NCI-H1694 treated with DMSO at 0.1 percent for 48 hours (cell line): Measurements from ENCODE around the gene FSTL4.

Experiments
- DNase-seq: peaks from one replicate; lab custom pipeline; 2025; lab: John Stamatoyannopoulos, UW

FSTL4 gene

DNA sequence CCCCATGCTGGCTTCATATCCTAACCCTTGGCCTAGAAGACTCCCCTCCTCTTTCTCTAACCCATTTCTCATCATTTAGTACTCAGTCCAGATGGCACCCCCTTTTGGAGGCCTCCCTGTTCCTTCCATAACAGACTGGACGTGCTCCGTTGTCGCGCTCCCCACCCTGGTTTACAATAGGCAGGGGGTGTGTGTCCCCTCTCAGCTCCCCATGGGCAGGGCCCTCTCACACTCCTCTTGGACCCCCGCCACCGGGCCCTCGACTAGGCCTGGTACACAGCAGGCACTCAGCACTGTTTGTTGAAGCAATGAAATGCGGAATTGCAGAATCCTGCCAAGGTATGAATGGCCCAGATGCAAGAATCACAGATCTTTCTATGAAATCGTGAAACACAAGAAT is 227.4 kb downstream of the FSTL4 start:
- DNase-seq = no peak

DNA sequence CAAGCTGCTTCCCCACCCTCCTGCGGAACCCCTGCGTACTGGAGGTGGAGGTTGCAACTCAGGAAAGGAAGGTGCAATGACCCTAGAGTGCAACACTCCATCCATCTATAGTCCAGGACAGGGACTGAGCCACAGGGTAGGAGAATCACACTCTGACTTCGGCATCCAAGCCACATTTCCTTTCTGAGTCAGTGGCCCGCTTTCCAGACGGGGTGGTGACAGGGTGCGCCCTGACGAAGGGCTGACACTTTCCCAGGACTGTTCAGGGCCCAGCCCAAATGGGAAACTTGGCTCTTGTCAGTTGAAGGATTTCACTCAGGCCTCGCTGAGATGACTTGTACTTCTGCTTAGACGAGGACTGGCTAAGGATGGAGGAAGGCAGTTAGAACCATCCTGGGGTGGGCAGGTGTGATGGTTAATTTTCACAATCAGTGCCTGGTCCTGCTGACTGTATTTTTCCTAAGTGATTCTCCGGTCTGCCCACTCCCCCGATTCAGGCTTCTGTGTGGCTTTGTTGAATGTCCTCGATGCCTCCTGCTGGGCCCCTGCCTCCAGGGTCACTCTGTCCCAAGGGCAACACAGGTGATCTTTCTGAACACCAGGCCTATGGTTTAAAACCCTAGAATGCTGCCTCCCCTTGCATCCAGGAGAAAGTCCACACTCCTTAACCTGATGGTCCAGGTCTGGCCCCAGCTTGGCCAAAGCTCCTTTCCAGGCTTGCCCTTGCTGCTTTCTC is 228.1 kb downstream of the FSTL4 start:
- DNase-seq = no peak

DNA sequence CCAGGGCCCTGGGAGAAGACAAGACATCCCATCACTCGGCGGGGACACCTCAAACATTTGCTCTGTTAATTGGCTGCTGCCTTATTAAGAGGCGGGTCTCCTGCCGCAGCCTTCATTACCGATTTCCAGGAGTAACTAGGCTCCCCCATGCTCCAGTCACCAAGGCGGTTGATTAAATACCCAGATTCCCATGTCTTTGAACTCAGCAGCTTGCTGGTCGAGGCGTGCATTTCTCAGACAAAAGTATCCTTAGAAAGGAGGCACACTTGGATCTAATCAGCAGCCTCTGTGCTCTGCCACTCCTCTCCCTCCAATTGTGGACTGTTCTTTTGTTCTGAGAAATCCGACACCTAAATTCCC is 228.8 kb downstream of the FSTL4 start:
- no peak for DNase-seq

DNA sequence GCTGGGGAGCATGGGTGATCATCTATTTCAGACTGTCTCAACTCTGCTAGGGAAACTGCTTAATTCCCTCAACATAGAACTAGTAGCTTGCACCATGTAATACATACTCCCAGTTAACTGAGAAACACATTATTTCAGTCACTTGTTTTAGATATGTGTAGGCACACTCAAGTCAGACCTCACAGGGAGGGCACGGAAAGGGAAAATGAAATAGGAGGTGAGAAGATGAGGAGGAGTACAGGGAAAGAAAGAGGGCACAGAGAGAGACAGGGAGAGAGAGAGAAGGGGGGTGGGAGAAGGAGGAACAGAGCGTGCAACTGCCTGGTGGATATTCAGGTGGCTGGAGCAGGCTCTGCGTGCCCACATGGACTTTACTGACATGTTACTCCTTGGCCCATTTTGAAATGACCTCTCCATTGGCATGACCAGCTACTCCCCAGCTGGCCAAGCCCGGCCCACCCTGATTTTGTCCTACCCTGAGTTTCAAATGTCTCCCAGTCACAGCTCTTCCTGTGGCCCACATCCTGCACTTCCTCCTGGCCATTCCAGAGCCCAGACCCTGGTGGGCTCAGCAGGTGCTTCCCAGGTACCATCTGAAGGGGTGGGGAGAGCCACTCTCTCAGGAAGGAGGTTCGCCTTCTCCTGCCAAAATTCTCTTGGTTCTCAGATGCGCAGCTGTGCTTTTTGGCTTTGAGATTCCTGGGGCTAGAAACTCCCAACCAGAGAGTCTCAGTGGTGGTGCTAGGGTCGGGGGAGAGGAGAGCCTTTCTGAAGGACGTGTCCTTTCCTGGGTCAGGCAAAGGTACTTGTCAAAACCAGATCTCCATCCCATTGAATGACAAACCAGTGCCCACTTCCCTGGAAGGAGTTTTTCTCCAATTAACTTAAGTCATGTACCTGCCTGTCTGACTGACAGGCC is 229.4 kb downstream of the FSTL4 start:
- DNase-seq = no peak

DNA sequence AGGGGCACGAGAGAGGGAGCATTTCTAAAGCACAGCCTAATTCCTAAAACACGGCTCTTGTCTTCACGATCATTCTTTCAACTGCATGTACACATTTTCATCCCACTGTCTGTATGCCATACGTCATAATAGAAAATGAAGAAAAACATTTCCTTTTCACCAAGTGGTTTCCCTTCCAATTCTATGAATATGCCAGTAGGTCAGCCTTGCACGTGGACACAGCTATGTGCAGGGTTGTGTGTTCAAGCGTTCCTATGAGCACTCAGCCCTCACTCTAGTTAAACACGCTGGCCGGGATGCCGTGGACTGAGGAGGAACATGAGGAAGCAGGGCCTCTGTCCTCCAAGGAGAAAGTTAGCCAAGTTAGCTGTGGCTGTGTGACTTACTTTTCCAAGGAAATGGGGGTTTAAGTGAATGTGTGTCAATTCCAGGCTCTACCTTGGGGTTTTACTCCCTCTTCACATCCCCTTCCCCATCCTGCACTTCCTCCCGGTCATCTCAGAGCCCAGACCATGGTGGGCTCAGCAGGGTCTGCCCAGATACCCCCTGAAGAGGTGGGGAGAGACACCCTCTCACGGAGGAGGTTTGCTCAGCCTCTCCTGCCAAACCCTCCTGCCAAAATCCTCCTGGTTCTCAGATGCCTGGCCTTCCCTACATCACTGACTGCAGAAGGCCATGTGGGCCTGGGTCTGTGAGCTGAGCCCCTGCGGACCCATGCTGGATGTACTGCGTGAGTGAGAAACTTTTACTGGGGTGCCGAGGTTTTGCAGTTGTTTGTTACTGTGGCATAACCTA is 230.6 kb downstream of the FSTL4 start:
- DNase-seq = no peak

DNA sequence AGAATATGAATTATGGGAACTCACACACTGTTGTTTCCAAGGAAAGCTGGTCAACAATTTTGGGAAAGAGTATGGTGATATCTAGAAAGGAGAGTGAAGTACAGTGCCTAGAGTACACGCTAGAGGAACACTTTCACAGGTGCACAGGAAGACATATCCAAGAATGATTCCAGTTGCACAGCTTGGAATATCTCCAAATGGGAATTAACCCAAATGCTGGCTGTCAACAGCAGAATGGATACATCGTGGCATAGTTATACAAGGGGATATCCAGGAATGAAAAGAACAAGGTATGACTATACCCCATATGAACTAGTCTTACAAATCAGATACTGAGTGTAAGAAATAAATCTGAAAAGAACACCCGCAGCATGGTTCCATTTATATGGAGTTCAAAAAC is 231.3 kb downstream of the FSTL4 start:
- DNase-seq = no peak

DNA sequence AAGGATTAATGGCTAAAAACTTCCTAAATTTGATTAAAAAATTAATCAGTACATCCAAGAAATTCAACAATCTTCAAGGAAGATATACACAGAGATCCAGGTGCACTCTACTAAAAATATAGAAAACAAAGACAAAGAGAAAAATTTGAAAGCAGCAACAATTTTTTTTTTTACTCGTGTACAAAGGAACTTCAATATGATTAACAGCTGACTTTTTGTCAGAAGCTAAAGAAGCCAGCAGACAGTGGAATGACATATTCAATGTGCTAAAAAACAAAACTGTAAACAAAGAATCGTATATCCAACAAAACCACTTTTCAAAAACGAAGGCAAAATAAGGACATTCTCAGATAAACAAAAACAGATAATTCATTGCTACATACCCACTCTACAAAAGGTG is 234.6 kb downstream of the FSTL4 start:
- no peak for DNase-seq

DNA sequence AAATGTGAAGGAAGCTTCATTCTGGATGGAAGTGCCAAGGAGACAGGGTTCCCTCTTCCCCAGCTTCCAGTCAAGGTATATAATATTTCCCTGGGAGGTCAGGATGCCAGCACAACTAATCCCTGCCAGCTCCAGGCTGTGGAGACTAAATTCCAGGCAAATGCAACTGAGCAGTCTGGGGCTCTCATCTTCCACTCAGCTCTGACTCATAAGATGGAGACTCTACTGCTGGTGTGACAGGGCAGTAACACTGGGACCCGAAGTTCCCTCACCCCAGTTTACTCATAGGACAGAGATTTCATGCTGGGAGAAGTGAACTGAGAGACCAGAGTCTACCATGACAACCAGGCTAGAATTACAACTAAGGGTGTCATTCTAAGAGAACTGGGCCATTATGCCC is 235.4 kb downstream of the FSTL4 start:
- no peak for DNase-seq

DNA sequence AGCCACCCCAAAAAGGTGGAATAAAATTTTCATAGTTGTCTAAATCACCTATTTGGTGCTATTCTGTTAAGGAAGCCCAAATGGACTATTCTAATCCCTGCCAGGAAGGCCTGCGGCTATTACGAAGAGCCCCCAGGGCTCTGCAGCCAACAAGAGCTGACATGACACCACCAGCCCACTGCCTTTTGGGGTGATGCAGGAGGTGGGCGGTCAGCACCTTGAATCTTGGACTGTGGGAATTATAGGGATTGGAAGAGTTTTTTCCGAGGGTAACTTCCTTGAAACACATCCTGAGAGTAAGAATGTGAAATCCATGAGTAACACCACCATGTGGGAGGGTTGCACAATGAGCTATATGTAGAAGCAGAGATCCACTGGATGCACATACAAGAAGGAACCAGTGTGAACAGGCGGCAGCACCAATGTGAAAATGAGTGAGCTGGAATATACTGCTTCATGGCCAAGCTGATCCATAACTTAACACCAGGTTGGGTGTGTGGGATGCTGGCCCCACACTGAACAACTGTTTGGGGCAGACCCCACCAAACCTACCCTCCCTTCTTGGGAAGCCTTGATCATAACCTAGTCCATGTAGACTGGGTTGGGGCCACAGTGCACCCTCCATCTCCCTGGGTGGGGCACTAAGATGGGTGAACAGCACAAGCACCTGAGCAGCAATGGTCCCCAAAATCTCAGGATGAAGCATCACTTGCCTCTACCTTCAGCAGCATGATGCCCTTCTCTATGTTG is 239.0 kb downstream of the FSTL4 start:
- DNase-seq = no peak

DNA sequence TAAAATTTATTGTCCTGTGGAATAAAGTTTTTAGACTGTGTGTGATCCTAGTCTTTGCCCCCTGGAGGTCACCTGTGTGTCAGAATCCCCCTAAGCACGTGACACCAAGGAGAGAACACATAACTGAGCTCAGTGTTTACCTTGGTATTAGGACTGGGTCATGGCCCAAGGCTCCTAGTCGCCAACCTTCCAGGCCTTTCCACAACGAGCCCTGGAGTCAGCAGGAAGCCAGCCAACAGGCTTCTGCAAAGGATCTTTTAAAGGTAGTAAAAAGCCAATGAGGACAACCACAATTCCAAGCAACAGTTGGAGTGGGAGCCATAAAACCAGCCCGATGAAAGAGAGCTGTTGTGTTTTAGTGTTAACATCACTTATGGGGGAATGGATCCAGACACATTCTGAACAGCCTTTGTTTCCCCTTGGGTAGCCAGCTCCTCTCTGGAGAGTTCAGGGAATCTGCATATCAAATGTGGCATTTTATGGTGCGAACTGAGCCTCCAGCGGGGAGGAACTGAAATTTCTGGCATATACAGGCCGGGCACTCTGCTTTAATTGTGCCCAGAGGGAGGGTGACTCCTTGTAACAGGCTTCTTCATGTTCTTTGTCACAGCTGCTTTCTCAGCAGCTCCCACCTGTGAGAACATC is 239.9 kb downstream of the FSTL4 start:
- DNase-seq = no peak

DNA sequence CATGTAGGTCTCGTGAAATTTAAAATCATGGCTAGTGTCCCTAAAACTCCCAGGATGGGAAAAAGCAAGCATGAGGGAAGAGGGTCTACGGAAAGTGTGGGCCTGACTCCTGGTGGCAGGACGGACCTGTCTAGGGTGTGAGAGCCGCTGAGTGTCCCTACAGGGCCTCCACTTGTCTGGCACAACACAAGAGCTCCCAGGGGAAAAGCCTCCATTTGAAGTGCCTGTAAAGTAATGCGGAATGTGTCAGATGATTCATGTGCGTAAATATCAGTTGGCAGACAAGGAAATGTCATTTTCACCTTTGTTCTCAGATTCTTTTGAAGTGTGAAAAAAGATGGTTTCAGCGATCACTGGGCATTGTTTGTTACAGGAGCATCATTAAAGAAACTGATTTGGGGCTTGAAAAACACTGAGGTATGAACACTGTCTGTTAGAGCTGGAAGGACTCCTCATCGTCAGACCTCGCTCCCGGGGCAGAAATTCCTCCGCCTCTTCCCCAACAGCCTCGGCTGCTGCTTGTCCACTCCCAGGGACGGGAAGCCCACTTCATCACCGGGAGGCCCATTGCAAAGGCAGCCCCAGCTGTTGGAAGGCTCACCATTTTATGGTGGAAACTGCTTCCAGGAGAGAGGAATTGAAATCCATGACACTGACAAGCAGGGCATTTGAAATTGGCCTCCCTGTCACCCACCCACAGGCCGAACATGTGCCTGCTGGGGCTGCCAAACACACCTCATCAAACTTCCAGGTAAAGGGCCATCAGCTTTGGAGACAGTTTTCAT is 240.8 kb downstream of the FSTL4 start:
- DNase-seq = no peak

DNA sequence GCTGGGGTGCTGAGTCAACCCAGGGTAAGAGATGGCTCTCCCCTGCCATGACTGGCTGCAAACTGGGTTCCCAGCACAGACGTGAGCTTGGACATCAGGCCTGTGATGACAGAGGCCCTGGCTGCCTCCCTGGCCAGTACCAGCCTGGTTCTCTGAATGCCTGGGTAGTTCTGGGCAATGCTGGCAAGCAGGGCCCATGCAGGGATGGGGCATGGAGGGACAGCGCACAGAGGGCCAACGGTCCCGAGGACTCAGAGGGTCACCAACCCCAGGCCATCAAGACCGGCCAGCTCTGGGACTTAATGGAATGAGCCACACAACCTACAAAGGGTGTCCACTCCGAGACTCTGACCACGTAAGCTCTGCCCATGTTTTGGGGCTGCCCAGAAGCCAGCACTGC is 241.4 kb downstream of the FSTL4 start:
- no peak for DNase-seq

DNA sequence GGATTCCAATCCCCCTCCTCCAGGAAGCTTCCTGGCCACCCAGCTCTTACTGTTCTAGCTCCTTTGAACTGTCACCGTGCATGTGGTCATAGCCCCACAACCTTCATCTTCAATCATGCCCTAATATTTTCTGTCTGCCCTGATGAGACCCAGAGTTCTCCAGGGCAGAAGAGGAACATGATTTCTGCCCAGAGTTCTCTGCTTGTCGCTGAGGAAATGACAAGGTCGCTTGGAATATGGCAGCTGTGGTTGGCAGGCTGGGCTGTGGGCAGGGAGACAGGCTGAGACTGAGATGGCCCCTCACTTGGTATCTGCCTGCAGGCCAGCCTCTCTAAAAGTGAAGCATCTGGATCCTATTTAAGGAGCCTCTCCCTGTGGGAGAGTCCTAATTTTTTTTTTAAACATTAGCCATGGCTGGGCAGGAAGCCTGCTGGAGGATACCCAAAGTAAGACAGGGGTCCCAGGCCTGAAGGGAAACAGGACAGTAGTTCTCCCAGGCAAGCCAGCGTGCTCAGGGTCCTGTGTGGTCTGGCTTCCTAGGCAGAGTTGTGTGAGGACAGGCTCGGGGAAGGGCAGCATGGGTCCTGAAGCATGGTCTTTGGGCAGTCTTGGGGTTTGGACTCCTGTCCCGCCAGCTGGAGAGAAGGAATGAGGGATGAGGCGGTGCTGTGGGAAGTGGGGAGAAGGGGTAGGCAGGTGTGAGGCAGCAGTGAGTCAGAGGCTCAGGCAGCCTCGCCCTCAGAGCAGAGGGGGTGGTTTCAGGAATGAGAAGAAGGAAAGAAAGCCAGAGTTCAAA is 242.1 kb downstream of the FSTL4 start:
- no peak for DNase-seq

DNA sequence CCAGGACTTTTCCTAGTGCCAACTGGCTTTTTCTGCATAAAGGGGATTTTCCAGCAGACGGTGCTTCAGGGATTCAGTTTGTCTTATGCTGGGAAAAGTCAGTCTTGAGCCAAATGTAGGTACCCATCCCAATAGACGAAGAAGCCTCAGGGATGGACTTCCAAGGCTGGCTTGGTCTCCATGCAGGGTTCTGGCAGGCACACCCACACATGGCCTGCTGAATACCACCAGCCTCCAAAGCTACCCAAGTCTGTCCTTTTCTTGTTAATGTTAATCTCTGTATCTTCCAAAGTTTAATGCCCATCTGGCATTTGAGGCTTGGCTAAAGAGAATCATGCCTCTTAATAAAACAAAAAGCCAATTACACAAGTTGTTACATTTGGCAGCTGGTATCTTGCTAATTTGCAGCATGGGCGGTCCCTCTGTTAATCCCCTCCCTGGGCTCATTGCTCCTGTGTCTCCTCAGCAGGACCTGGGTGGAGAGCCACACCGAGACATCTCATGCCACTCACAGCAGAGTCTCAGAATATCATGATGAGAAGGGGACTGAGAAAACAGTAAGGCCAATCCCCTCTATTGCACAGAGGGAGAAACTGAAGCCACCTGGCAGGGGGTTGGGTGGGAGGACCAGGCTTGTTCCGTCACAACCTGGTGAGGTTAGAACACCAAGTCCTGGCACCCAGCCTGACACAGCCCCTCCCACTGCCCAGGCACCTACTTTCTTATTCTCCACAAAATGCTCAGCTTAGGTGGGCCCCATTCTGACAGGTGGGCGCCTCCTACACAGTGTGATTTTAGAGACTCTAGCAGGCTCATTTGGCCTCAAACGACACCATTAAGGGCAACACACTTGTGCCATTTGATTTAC is 243.2 kb downstream of the FSTL4 start:
- DNase-seq = no peak

DNA sequence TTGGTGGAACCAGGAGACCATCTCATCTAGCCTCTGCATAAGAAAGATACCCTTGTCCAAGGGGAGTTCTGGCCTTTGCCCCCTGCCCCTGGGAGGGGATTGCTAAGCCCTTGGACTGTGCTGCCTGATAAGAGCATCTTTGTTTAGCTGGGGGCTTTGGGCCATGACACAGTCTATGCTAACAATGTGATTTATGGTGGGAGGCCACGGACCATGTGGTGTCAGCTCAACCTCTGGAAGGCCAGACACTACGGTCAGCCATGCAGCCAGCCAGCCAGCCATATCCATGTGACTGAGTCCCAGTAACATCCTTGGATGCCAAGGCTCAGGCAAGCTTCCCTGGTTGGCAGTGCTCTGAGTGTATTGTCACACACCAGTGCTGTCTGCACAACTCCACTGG is 244.4 kb downstream of the FSTL4 start:
- no peak for DNase-seq

DNA sequence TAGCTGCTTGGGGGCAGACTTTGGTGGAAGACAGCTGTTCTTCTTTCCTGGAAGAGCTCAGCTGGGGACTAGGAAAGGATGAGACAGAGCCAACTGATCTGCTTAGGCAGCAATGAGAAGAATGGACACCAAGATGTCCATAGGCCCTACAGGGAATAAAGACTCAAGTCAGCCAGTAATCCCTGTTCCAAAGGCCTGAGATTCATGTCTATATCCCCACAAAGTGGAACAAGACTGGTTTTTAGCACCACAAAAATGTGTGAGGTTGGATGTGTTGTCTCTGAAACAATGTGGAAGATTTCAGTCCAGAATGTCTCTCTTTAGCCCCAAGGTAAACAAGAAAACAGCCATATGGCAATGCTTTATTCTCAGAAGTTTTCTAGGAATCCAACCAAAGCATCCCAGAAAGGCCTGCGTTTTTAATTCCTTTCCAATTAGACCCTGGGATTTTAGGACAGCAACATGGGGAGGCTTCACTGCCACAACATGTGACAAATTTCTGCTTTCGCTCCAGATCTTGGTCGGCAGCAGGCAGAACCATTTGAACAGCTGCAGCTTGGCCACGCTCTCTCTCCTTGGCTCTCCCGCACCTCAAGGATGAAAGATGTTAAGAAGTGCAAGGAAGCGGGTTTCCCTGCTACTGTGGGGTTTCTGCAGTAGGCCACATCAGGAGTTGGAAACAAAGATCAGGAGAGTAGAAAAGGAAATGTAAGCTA is 245.1 kb downstream of the FSTL4 start:
- DNase-seq = no peak

DNA sequence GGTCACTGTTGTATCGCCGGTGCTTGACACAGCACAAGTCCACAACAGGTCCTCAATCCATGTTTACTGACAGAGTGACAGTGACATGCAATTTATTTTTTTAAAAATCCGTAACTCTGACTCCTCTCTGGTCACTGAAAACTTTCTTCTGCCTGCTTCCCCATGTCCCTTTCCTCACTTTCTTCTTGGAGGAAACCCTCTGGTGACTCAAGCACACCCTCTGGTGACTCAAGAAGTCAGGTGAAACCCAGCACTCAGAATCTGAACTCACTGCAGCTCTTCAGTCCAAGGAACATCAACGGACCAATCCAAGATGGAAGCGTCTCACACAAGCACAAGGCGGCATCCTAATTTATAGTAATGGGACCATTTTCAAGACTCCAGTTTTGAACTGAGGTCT is 245.9 kb downstream of the FSTL4 start:
- no peak for DNase-seq

DNA sequence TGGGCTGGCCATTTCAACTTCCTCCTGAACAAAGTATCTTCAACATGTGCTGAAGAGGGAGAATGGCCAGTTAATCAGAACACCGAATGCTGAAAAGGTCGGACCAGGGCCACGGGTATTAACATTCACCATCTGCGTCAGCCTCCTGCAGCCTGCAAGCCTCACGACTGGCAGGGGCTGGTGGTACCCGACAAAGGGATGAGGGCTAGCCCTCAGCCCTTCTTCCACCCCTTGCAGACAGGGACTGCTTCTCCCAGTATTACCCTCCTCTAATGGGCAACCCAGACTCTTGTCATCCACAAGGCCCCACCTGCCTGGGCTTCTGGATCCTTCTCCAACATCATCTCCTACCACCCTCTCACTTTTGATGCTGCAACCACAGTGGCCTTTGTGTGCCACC is 246.6 kb downstream of the FSTL4 start:
- no peak for DNase-seq
